ENCODE data around the gene NOS3.

DNA sequence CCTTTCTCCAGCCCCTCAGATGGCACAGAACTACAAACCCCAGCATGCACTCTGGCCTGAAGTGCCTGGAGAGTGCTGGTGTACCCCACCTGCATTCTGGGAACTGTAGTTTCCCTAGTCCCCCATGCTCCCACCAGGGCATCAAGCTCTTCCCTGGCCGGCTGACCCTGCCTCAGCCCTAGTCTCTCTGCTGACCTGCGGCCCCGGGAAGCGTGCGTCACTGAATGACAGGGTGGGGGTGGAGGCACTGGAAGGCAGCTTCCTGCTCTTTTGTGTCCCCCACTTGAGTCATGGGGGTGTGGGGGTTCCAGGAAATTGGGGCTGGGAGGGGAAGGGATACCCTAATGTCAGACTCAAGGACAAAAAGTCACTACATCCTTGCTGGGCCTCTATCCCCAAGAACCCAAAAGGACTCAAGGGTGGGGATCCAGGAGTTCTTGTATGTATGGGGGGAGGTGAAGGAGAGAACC, 2.1 kb downstream of the NOS3 start:
- TF ChIP-seq ZBTB7A (tag by site-specific recombination; IDR thresholded peaks at IDR 0.05; ENCODE audit: low read depth), result no peak
- TF ChIP-seq, protein P1, sequence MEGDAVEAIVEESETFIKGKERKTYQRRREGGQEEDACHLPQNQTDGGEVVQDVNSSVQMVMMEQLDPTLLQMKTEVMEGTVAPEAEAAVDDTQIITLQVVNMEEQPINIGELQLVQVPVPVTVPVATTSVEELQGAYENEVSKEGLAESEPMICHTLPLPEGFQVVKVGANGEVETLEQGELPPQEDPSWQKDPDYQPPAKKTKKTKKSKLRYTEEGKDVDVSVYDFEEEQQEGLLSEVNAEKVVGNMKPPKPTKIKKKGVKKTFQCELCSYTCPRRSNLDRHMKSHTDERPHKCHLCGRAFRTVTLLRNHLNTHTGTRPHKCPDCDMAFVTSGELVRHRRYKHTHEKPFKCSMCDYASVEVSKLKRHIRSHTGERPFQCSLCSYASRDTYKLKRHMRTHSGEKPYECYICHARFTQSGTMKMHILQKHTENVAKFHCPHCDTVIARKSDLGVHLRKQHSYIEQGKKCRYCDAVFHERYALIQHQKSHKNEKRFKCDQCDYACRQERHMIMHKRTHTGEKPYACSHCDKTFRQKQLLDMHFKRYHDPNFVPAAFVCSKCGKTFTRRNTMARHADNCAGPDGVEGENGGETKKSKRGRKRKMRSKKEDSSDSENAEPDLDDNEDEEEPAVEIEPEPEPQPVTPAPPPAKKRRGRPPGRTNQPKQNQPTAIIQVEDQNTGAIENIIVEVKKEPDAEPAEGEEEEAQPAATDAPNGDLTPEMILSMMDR (tag by site-specific recombination; IDR thresholded peaks at IDR 0.05), result no peak
- TF ChIP-seq ZNF670 (tag by site-specific recombination; IDR thresholded peaks at IDR 0.05; ENCODE audit: low read depth), result no peak
- no peak for TF ChIP-seq HOXA7 (CRISPR knock-in tag; IDR thresholded peaks at IDR 0.05; ENCODE audit: borderline replicate concordance)
- TF ChIP-seq ZNF548 (tag by site-specific recombination; IDR thresholded peaks at IDR 0.05), result no peak
- TF ChIP-seq, protein P2, sequence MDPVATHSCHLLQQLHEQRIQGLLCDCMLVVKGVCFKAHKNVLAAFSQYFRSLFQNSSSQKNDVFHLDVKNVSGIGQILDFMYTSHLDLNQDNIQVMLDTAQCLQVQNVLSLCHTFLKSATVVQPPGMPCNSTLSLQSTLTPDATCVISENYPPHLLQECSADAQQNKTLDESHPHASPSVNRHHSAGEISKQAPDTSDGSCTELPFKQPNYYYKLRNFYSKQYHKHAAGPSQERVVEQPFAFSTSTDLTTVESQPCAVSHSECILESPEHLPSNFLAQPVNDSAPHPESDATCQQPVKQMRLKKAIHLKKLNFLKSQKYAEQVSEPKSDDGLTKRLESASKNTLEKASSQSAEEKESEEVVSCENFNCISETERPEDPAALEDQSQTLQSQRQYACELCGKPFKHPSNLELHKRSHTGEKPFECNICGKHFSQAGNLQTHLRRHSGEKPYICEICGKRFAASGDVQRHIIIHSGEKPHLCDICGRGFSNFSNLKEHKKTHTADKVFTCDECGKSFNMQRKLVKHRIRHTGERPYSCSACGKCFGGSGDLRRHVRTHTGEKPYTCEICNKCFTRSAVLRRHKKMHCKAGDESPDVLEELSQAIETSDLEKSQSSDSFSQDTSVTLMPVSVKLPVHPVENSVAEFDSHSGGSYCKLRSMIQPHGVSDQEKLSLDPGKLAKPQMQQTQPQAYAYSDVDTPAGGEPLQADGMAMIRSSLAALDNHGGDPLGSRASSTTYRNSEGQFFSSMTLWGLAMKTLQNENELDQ (tag by site-specific recombination; IDR thresholded peaks at IDR 0.05; ENCODE audit: low read depth), result no peak
- TF ChIP-seq, protein P3, sequence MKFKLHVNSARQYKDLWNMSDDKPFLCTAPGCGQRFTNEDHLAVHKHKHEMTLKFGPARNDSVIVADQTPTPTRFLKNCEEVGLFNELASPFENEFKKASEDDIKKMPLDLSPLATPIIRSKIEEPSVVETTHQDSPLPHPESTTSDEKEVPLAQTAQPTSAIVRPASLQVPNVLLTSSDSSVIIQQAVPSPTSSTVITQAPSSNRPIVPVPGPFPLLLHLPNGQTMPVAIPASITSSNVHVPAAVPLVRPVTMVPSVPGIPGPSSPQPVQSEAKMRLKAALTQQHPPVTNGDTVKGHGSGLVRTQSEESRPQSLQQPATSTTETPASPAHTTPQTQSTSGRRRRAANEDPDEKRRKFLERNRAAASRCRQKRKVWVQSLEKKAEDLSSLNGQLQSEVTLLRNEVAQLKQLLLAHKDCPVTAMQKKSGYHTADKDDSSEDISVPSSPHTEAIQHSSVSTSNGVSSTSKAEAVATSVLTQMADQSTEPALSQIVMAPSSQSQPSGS (tag by site-specific recombination; IDR thresholded peaks at IDR 0.05; ENCODE audit: low read depth), result no peak
- TF ChIP-seq WT1 (tag by site-specific recombination; IDR thresholded peaks at IDR 0.05), result no peak
- no peak for TF ChIP-seq ZNF621 (tag by site-specific recombination; IDR thresholded peaks at IDR 0.05)
- TF ChIP-seq ZNF404 (tag by site-specific recombination; IDR thresholded peaks at IDR 0.05), result no peak
- TF ChIP-seq TCF7L2 (IDR thresholded peaks at IDR 0.05; ENCODE audit: borderline replicate concordance, low read depth, low read length), result no peak

Measured in HEK293 (cell line).